ENCODE results near the gene CACNG8.

Gene CACNG8

GRCh38 chr19:54013866-54014265 lies 51.1 kb downstream of the CACNG8 start:
- H3K9ac ChIP-seq (ENCODE audit: low read depth, low read length, poor library complexity, severe bottlenecking), result no peak overlapping the region
- no peaks in the 10 kb centered on the region for H3F3A ChIP-seq (ENCODE audit: low read depth)
- no peak overlapping the region for H3K4me3 ChIP-seq (ENCODE audit: low read length, poor library complexity, severe bottlenecking)
- no peaks in the 10 kb centered on the region for H3K9me2 ChIP-seq (replicated peaks; ENCODE audit: low read depth, low read length)
- no peak overlapping the region for H3K4me2 ChIP-seq (ENCODE audit: low read depth, low read length, poor library complexity, severe bottlenecking)
- H4K20me1 ChIP-seq (ENCODE audit: insufficient read depth, low read length, poor library complexity, severe bottlenecking), result no peaks in the 10 kb centered on the region
- no peaks in the 10 kb centered on the region for H3K36me3 ChIP-seq (ENCODE audit: insufficient read depth, low read length)
- H3K9me3 ChIP-seq (ENCODE audit: insufficient read depth, low read depth, low read length), result no peaks in the 10 kb centered on the region
- no peak overlapping the region for H2AFZ ChIP-seq (ENCODE audit: low read length)
- H3K27me3 ChIP-seq (ENCODE audit: insufficient read depth, low read length, poor library complexity, severe bottlenecking), result no peaks in the 10 kb centered on the region
- H3K4me1 ChIP-seq (ENCODE audit: insufficient read depth, low read length, poor library complexity, severe bottlenecking), result no peaks in the 10 kb centered on the region
- H3K79me2 ChIP-seq (ENCODE audit: insufficient read depth, low read length), result no peaks in the 10 kb centered on the region
- no peak for TF ChIP-seq EZH2phosphoT487 (IDR thresholded peaks at IDR 0.05; ENCODE audit: borderline replicate concordance)
- TF ChIP-seq CTCF (conservative IDR thresholded peaks at IDR 0.05; ENCODE audit: low read length), result no peak

- H3K4me2 ChIP-seq (ENCODE audit: low read depth, low read length, poor library complexity, severe bottlenecking), result no peak overlapping the region
- no peak overlapping the region for H3K9ac ChIP-seq (ENCODE audit: low read depth, low read length, poor library complexity, severe bottlenecking)
- no peak overlapping the region for H3K4me3 ChIP-seq (ENCODE audit: low read length, poor library complexity, severe bottlenecking)
- no peaks in the 10 kb centered on the region for H3K9me3 ChIP-seq (ENCODE audit: insufficient read depth, low read depth, low read length)
- H3K4me1 ChIP-seq (ENCODE audit: insufficient read depth, low read length, poor library complexity, severe bottlenecking), result no peaks in the 10 kb centered on the region
- H3K36me3 ChIP-seq (ENCODE audit: insufficient read depth, low read length), result no peaks in the 10 kb centered on the region
- H2AFZ ChIP-seq (ENCODE audit: low read length), result no peak overlapping the region
- TF ChIP-seq CTCF (conservative IDR thresholded peaks at IDR 0.05; ENCODE audit: low read length), result no peak
- TF ChIP-seq EZH2phosphoT487 (IDR thresholded peaks at IDR 0.05; ENCODE audit: borderline replicate concordance), result no peak
- no peaks in the 10 kb centered on the region for H4K20me1 ChIP-seq (ENCODE audit: insufficient read depth, low read length, poor library complexity, severe bottlenecking)
- H3K27me3 ChIP-seq (ENCODE audit: insufficient read depth, low read length, poor library complexity, severe bottlenecking), result no peaks in the 10 kb centered on the region
- H3K9me2 ChIP-seq (replicated peaks; ENCODE audit: low read depth, low read length), result no peaks in the 10 kb centered on the region
- H3F3A ChIP-seq (ENCODE audit: low read depth), result no peaks in the 10 kb centered on the region
- H3K79me2 ChIP-seq (ENCODE audit: insufficient read depth, low read length), result no peaks in the 10 kb centered on the region
Measured at GRCh38 chr19:54014920-54015560, 52.3 kb downstream of the CACNG8 start.

- Histone ChIP-seq H3K27me3 (ENCODE audit: insufficient read depth, low read length, poor library complexity, severe bottlenecking) (no peaks in the 10 kb centered on the region), H3K9ac (ENCODE audit: low read depth, low read length, poor library complexity, severe bottlenecking) (no peak overlapping the region), H3F3A (ENCODE audit: low read depth) (no peaks in the 10 kb centered on the region), H3K36me3 (ENCODE audit: insufficient read depth, low read length) (no peaks in the 10 kb centered on the region), H3K9me3 (ENCODE audit: insufficient read depth, low read depth, low read length) (no peaks in the 10 kb centered on the region), H2AFZ (ENCODE audit: low read length) (no peak overlapping the region), H3K9me2 (replicated peaks; ENCODE audit: low read depth, low read length) (no peaks in the 10 kb centered on the region), H3K79me2 (ENCODE audit: insufficient read depth, low read length) (no peaks in the 10 kb centered on the region), H4K20me1 (ENCODE audit: insufficient read depth, low read length, poor library complexity, severe bottlenecking) (no peaks in the 10 kb centered on the region), H3K4me1 (ENCODE audit: insufficient read depth, low read length, poor library complexity, severe bottlenecking) (no peaks in the 10 kb centered on the region), H3K4me2 (ENCODE audit: low read depth, low read length, poor library complexity, severe bottlenecking) (no peak overlapping the region), H3K4me3 (ENCODE audit: low read length, poor library complexity, severe bottlenecking) (no peak overlapping the region)
- TF ChIP-seq CTCF (conservative IDR thresholded peaks at IDR 0.05; ENCODE audit: low read length) (no peak), EZH2phosphoT487 (IDR thresholded peaks at IDR 0.05; ENCODE audit: borderline replicate concordance) (no peak)
Measured at GRCh38 chr19:54017261-54017660, 54.5 kb downstream of the CACNG8 start.

All from Loucy (cell line).